OCI-M1 (cell line): ENCODE results near the gene ADAMTS14.
A peak's percentile ranks its signal among the peaks of the same experiment; 100 is the strongest.
"Not testable (repeated sequence)": the region's sequence is repeated elsewhere in the genome, so short reads cannot be mapped to it uniquely, and the experiment has no call there.

Experiments
- DNase-seq: peaks from one replicate; lab custom pipeline; 2025; lab: John Stamatoyannopoulos, UW

The ADAMTS14 gene

DNA sequence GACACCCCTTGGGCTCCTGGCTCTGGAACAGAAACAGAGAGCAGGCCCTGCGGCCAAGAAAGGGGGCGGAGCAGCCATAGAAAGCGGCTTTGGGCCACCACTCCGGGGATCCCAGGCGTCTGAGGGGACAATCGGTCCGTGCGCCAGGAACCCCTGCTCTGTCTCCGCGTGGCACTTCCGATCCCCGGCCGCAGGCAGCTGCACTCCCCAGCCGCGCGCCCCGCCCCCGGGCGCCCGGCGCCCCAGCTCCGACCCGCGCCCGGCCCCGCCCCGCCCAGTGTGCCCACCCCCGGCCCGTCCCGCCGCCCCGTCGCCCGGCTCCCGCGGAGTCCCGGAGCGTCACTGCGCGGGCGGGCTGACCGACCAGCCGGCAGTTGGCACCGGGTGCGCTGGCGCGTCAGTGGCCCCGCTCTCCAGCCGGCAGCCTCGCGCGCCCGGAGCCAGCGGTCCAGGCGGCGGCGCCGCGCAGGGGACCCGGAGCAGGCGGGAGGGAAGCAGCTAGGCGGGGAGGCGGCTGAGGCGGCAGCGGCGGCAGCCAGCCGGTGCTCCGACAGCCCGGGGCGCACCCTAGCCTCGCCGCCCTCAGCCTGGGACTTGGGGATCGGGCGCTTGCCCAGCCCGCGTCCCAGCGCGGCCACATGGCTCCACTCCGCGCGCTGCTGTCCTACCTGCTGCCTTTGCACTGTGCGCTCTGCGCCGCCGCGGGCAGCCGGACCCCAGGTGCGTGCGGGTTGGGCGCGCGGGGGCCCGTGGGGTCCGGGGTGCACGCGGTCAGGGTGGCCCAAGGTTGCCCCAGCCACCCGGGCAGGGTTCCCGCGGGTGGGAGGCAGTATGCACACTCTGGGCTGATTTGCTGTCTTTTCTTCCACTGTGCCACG lies at the start of gene ADAMTS14:
Gene ADAMTS14 (plus strand): TSS at position 342 of the 878 bp plus-strand sequence. CDS start 297 bp downstream, at position 639.
- DNase-seq, result peak; percentile 82

DNA sequence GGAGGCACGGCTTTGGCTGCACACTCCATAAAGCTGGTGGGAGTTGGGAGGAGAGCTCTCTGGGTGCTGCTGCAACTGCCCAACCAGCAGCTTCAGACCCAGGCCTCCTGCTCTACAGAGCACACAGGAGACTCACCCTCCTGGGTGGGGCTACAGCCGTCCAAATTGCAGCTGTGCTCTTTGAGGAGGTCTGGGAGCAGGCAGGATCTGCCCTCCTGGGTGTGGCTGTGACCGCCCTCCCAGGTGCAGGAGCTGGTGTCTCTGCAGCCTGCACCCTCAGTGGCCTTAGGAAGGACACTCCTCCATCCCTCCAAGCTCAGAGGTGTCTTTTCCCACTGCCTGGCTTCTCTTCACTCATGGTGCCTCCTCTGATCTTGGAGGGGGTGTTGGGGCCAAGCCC lies 49.8 kb upstream of the ADAMTS14 start:
- DNase-seq, result no peak

DNA sequence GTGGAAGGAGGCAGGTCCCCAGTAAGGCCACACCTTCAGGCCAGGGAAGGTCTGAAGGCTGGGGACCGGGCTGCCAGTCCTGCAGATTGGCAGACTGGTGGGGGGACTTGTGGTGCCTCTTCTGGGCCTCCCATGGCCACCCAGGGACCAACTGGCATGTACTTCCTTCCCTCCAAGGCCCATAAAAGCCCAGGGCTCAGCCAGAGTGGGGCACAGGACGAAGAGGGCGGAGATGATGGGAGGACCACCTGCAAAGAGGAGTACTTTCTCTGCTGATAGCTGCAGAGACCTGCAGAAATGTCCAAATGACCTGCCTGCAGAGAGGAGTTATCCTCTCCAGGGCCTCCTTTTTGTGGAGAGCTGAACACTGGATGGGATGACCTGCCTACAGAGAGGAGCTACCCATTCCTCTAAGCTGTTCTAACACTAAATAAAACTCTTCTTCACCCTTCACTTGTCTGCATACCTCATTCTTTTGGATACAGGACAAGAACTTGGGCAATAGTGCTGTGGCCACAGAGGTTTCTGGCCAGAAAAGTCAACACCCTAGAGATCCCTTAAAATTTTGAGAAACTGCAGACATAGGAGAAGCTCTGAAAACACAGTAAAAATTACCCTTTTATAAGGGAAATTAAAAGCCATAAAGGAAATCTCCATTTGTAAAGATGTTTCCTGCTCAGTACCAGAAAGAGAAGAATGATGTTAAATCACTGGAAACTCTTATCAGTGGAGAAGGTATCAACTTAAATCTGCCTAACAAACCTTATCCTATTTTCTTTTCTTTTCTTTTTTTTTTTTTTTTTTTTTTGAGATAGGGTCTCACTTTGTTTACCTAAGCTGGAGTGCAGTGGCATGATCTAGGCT lies 49.1 kb upstream of the ADAMTS14 start:
- DNase-seq, result no peak

DNA sequence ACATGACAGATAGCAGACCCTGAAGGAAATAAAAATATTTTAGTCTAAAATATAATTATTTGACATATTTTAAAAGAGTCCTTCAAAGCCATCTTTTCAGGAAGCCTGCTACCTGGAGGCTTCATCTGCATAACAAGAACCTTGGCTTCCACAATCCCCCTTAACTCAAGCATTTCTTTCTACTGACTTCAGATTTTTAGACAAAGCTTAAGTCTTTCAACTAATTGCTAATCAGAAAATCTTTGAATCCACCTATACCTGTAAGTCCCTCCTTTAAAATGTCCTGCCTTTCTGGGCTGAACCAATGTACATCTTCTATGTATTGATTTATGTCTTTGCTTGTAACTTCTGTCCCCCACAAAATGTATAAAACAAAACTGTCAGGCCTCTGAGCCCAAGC lies 46.2 kb upstream of the ADAMTS14 start:
- DNase-seq, result no peak

GRCh38 chr10:70629338-70629737 lies 43.0 kb upstream of the ADAMTS14 start:
- no peak for DNase-seq

- DNase-seq, result not testable (repeated sequence)
Measured at GRCh38 chr10:70631735-70632134, 40.6 kb upstream of the ADAMTS14 start.

GRCh38 chr10:70634011-70634410 lies 38.3 kb upstream of the ADAMTS14 start:
- no peak for DNase-seq

DNA sequence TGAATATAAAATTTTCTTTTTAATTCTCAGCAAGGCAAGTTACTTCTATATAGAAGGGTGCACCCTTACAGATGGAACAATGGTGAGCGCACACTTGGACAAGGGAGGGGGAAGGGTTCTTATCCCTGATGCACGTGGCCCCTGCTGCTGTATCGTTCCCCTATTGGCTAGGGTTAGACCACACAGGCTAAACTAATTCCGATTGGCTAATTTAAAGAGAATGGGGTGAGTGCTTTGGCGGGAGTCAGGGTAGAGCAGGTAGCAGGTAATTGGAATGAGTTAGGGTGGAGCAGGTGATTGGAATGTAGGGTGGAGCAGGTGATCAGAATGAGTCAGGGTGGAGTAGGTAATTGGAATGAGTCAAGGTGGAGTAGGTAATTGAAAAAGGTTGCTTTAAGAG lies 37.8 kb upstream of the ADAMTS14 start:
- not testable (repeated sequence) for DNase-seq

- not testable (repeated sequence) for DNase-seq
Measured at GRCh38 chr10:70639640-70640383, 32.5 kb upstream of the ADAMTS14 start.

DNA sequence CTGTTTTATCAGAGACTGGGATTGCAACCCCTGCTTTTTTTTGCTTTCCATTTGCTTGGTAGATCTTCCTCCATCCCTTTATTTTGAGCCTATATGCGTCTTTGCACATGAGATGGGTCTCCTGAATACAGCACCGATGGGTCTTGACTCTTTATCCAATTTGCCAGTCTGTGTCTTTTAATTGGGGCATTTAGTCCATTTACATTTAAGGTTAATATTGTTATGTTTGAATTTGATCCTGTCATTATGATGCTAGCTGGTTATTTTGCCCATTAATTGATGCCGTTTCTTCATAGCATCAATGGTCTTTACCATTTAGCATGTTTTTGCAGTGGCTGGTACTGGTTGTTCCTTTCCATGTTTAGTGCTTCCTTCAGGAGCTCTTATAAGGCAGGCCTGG lies 29.0 kb upstream of the ADAMTS14 start:
- DNase-seq, result not testable (repeated sequence)

GRCh38 chr10:70644959-70645358 lies 27.3 kb upstream of the ADAMTS14 start:
- DNase-seq, result not testable (repeated sequence)

DNA sequence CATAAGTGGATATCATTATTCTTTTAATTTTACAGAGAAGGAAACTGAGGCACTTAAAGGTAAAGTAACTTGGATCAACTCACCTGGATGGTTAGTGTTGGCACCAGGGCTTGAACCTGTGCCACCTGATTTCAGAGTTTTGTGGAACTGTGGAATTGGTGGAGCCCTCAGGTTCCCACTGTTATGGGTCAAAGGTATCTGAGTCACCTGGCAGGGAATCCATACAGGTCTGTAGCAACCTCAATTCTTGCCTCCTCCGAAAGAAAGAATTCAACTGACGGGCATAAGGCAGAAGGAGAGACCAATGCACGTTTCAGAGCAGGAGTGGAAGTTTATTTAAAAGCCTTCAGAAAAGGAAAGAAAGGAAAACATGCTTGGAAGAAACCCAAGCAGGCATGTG lies 25.2 kb upstream of the ADAMTS14 start:
- no peak for DNase-seq

DNA sequence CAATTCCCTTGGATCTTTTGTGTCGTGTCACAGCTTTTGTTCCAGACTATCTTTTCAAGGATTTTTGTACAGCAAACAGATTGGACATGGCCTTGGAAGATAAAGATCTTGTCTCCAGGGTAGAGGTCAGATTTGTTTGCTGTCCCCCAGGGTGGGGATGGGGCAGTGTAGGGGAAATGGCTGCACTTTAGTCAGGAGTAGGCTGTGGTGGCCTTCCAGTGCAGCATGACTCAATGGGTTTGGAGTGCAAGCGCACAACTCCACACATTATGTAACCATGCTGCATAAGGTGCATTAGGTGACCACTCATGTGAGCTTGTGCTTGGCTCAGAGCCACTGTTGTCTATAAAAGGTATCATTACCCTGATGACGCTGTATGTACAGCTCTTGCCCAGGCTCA lies 23.9 kb upstream of the ADAMTS14 start:
- peak; percentile 52 for DNase-seq

DNA sequence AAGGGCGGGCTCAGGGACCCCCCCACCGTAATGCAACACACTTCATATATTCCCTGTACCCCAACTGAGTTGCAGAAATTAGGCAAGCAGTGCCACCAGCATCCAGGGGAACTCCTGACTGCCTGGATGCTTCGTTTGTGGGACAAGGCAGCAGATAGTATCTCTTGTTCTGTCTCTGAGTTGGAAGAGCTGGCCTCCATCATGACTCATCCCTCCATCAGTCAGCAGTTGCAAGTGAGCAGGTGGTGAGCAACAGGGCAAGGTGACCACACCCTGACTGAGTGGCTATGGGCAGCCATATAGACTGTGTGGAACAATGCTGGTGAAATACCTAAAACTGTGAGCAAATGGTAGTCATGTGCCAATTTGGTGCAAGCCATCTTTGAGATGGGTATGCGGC lies 22.8 kb upstream of the ADAMTS14 start:
- DNase-seq, result no peak

DNA sequence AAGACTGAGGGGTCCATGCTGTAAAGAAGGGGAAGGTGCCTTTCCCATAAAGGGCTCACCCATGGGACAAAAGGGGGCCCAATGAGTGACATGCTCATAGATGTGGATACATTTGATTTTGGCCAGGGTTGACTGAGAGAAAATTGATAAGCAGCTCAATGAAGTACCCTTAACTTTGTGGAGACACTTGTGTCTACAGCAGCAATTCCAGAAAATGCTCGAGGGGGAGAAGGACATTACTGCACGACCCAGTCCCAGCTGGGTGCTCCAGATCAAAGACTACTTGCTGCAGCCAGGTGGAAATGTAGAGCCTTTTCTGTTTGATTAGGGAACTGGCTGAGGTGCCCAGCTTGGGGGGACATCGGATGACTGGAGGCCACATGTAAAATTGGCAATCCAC lies 22.2 kb upstream of the ADAMTS14 start:
- DNase-seq, result no peak

- no peak for DNase-seq
Measured at GRCh38 chr10:70650718-70651117, 21.6 kb upstream of the ADAMTS14 start.

DNA sequence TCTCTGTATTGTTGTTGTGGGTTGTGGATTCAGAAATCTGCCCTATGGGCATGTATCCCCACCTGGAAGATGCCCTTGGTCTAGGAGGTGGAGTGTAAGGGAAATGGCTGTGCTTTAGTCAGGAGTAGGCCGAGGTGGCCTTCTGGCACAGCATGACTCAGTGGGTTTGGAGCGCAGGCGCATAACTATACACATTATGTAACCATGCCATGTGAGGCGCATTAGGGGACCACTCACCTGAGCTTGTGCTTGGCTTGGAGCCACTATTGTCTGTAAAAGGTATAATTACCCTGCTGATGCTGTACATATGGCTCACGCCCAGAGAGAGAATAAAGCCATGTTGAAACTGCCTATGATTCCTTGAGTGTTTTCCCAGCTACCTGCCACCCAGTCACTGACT lies 20.6 kb upstream of the ADAMTS14 start:
- peak; percentile 60 for DNase-seq

- DNase-seq, result no peak
Measured at GRCh38 chr10:70652761-70653657, 19.3 kb upstream of the ADAMTS14 start.

GRCh38 chr10:70655316-70655715 lies 17.0 kb upstream of the ADAMTS14 start:
- no peak for DNase-seq

DNA sequence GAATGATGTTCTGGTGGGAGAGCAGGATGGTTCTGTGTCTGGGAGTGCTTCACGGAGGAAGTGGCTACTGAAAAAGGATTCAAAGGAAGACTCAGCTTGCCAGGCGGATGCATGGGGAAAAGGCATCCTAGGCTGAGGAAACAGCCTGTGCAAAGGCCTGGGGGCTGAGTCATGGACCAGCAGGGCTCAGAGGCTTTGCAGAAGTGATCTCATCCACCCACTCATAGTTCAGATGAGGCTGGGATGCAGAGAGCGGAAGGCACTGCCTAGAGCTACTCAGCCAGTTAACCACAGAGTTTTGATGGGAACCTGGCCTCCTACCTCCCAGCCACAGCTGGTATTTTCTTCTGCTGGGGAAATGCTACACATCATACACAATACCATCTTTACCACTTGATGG lies 15.8 kb upstream of the ADAMTS14 start:
- peak; percentile 79 for DNase-seq

GRCh38 chr10:70657041-70657440 lies 15.3 kb upstream of the ADAMTS14 start:
- DNase-seq, result no peak
